Fibroblast of lung (primary cell): ENCODE measurements around the gene VKORC1L1. TPM values are rescaled to one million over a fixed set of nuclear protein-coding genes. Genes with fewer than 3 reads are reported as not detected.
"Not testable (repeated sequence)": the region's sequence is repeated elsewhere in the genome, so short reads cannot be mapped to it uniquely, and the experiment has no call there.

ENCODE experiments used
- DNase-seq, 2 donors: peaks; one replicate each; pipeline versions ENCODE4 v3.0.0 to v3.0.0-alpha.2; 2010; ENCODE audit warnings: low read depth in 2 of 2
- H2AFZ ChIP-seq: 2 replicates; pipeline ENCODE4 v1.5.1; 2012; ENCODE audit warnings: low read length, control low read depth, inconsistent platforms
- H3K27ac ChIP-seq: 2 replicates; pipeline ENCODE4 v1.5.1; 2011; ENCODE audit warnings: low read length, control low read depth; ENCODE audit not compliant: insufficient read depth
- H3K27me3 ChIP-seq: 2 replicates; pipeline ENCODE4 v1.5.1; 2011; ENCODE audit warnings: mild to moderate bottlenecking, low read length; ENCODE audit not compliant: control insufficient read depth, insufficient read depth
- H3K36me3 ChIP-seq: 2 replicates; pipeline ENCODE4 v1.5.1; 2011; ENCODE audit warnings: low read length; ENCODE audit not compliant: control insufficient read depth, insufficient read depth
- H3K4me1 ChIP-seq: 2 replicates; pipeline ENCODE4 v1.5.1; 2011; ENCODE audit warnings: low read length; ENCODE audit not compliant: control insufficient read depth, insufficient read depth; ENCODE audit errors: extremely low read depth
- H3K4me2 ChIP-seq: 2 replicates; pipeline ENCODE4 v1.5.1; 2011; ENCODE audit warnings: low read length, control low read depth; ENCODE audit not compliant: insufficient read depth; ENCODE audit errors: extremely low read depth
- H3K4me3 ChIP-seq, 4 experiments: fragments of 200-600 bp in 1 of 4; sonication (generic) in 1 of 4; replicated peaks in 1 of 4; 2 replicates each; pipeline ENCODE4 v1.5.1; 2011 to 2016; ENCODE audit warnings: low read length in 4 of 4, low read depth in 3 of 4, mild to moderate bottlenecking in 3 of 4, control low read depth in 2 of 4, inconsistent platforms in 1 of 4, mixed read lengths in 1 of 4; ENCODE audit not compliant: insufficient read depth in 1 of 4; ENCODE audit errors: control extremely low read depth in 1 of 4
- H3K79me2 ChIP-seq: 2 replicates; pipeline ENCODE4 v1.5.1; 2012; ENCODE audit warnings: mild to moderate bottlenecking, low read length, inconsistent platforms; ENCODE audit not compliant: control insufficient read depth, insufficient read depth
- H3K9ac ChIP-seq: 2 replicates; pipeline ENCODE4 v1.5.1; 2011; ENCODE audit warnings: mild to moderate bottlenecking, low read length, control low read depth; ENCODE audit not compliant: insufficient read depth
- H3K9me3 ChIP-seq: 2 replicates; pipeline ENCODE4 v1.5.1; 2012; ENCODE audit warnings: low read depth, low read length; ENCODE audit not compliant: control insufficient read depth, insufficient read depth
- H4K20me1 ChIP-seq: 2 replicates; pipeline ENCODE4 v1.5.1; 2011; ENCODE audit warnings: low read length; ENCODE audit not compliant: control insufficient read depth, insufficient read depth; ENCODE audit errors: extremely low read depth
- EZH2 ChIP-seq: IDR thresholded peaks from 2 replicates; pipeline ENCODE4 v1.5.1; 2012; ENCODE audit warnings: low read length, control low read depth, mild to moderate bottlenecking; ENCODE audit errors: missing control alignments
- polyA minus RNA-seq: library from RNA; depleted of rRNA, polyadenylated mRNA; stranded (reverse); fragments of >200 nt; gene quantifications from 2 replicates; pipeline ENCODE4 v1.2.3, GENCODE V29; 2011; ENCODE audit warnings: low replicate concordance
- polyA plus RNA-seq, 2 donors: library from polyadenylated mRNA; depleted of rRNA in 1 of 2; stranded (reverse) in 1 of 2; unstranded in 1 of 2; fragments of >200 nt; gene quantifications; 2 replicates each; pipeline ENCODE4 v1.2.1, GENCODE V29; 2011 to 2012; ENCODE audit warnings: missing spikeins in 1 of 2
- total RNA-seq: library from RNA; depleted of rRNA; stranded (reverse); fragments of >200 nt; gene quantifications from 2 replicates; pipeline ENCODE4 v1.2.1, GENCODE V29; 2014
- TF ChIP-seq, protein P1 (sequence below), 2 donors: IDR thresholded peaks in 1 of 2; conservative IDR thresholded peaks in 1 of 2; 1 replicate in 1 of 2; 2 replicates in 1 of 2; pipeline ENCODE4 v1.5.1; 2011 to 2012; ENCODE audit warnings: low read length in 2 of 2, control low read depth in 1 of 2, inconsistent platforms in 1 of 2, low read depth in 1 of 2, mild to moderate bottlenecking in 1 of 2

Gene VKORC1L1
- total RNA-seq = 11.3 and 12.7 TPM in 2 replicates
- polyA plus RNA-seq = 20.0 and 24.2 TPM in 2 replicates
- polyA plus RNA-seq (2012) = 17.6 and 21.4 TPM in 2 replicates
- 28.0 and 44.2 TPM in 2 replicates for polyA minus RNA-seq

DNA sequence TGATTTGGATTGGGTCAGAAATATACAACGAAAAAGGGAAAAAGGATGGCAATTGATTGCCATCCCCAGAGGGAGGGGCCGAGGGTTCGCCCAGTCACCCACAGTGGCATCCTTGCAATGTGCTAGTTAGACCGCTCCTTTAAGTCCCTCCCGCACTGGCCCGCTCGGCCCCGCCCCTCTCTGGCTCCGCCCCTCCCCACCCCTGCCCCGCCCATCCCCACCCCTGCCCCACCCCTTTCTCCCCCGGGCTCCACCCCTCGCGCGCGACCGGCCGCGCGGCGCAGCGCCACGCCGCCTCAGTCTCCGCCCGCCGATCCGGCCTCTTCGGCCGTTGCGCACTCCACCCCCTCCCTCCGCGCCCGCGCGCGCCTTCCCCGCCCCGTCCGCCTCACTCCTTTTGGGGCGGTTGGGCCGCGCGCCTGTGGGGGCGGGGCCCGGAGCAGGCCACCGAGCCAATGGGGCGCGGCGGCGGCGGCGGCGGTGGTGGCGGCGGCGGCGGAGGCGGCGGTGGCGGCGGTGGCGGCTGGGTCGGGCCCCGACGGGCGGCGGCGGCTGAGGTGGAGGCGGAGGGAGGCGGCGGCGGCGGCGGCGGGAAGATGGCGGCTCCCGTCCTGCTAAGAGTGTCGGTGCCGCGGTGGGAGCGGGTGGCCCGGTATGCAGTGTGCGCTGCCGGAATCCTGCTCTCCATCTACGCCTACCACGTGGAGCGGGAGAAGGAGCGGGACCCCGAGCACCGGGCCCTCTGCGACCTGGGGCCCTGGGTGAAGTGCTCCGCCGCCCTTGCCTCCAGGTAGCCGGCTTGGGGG lies at the start of gene VKORC1L1:
Gene VKORC1L1, plus strand, starts transcription at position 299 of the 806 bp plus-strand sequence. Its CDS starts 298 bp downstream, at position 597.
- H3K9ac ChIP-seq = peak within 1 kb of the TSS; percentile 60
- H2AFZ ChIP-seq = no peak within 1 kb of the TSS
- H3K4me2 ChIP-seq = peak within 1 kb of the TSS; percentile 69
- H3K4me1 ChIP-seq = no peaks in the 10 kb centered on the region
- no peaks in the 10 kb centered on the region for H3K36me3 ChIP-seq
- no peaks in the 10 kb centered on the region for H4K20me1 ChIP-seq
- H3K9me3 ChIP-seq = no peaks in the 10 kb centered on the region
- H3K27me3 ChIP-seq = no peaks in the 10 kb centered on the region
- peak within 1 kb of the TSS; percentile 66 to 75 (median 72) for H3K4me3 ChIP-seq
- peaks cover 13% of the 10 kb centered on the region for H3K79me2 ChIP-seq
- peak; percentile 88 to 90 for DNase-seq
- no peak for TF ChIP-seq EZH2
- TF ChIP-seq, protein P1, sequence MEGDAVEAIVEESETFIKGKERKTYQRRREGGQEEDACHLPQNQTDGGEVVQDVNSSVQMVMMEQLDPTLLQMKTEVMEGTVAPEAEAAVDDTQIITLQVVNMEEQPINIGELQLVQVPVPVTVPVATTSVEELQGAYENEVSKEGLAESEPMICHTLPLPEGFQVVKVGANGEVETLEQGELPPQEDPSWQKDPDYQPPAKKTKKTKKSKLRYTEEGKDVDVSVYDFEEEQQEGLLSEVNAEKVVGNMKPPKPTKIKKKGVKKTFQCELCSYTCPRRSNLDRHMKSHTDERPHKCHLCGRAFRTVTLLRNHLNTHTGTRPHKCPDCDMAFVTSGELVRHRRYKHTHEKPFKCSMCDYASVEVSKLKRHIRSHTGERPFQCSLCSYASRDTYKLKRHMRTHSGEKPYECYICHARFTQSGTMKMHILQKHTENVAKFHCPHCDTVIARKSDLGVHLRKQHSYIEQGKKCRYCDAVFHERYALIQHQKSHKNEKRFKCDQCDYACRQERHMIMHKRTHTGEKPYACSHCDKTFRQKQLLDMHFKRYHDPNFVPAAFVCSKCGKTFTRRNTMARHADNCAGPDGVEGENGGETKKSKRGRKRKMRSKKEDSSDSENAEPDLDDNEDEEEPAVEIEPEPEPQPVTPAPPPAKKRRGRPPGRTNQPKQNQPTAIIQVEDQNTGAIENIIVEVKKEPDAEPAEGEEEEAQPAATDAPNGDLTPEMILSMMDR (conservative IDR thresholded peaks at IDR 0.05 in 1 of 2, IDR thresholded peaks at IDR 0.05 in 1 of 2; ENCODE audit: low read depth in 1 of 2, low read length in 2 of 2) = no peak
- H3K27ac ChIP-seq = peak within 1 kb of the TSS; percentile 62

DNA sequence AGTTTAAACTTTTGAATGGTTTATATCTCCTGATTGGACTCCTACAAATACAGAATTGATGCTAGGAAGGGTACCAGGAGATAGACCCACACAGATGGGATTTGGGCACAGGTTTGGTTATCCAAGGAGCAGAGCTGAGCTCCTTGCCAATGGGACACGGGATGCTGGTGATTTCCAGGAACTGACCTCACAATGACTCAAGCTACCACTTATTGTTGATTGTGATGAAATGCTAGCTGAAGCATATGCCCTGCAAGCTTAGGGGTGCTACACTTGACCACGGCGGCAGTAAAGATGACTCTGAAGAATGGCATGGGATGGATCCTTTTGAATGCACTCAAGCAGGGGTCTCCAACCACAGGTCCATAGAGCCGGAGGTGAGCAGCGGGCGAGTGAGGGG lies 45.5 kb upstream of the VKORC1L1 start:
- TF ChIP-seq, protein P1 (conservative IDR thresholded peaks at IDR 0.05 in 1 of 2, IDR thresholded peaks at IDR 0.05 in 1 of 2; ENCODE audit: low read depth in 1 of 2, low read length in 2 of 2) = no peak
- TF ChIP-seq EZH2 = no peak
- H3K4me1 ChIP-seq = no peaks in the 10 kb centered on the region
- DNase-seq = peak in 1 of 2 donors; percentile 10
- H3K4me3 ChIP-seq = no peak overlapping the region
- H3K36me3 ChIP-seq = no peaks in the 10 kb centered on the region
- H3K9ac ChIP-seq = no peak overlapping the region
- H3K9me3 ChIP-seq = no peaks in the 10 kb centered on the region
- no peaks in the 10 kb centered on the region for H4K20me1 ChIP-seq
- H3K4me2 ChIP-seq = no peak overlapping the region
- H3K79me2 ChIP-seq = no peaks in the 10 kb centered on the region
- H3K27me3 ChIP-seq = no peaks in the 10 kb centered on the region
- H3K27ac ChIP-seq = no peak overlapping the region
- no peak overlapping the region for H2AFZ ChIP-seq

GRCh38 chr7:65832281-65832680 lies 40.6 kb upstream of the VKORC1L1 start:
- H3K27ac ChIP-seq = no peak overlapping the region
- no peak overlapping the region for H2AFZ ChIP-seq
- H3K36me3 ChIP-seq = no peaks in the 10 kb centered on the region
- H3K27me3 ChIP-seq = no peaks in the 10 kb centered on the region
- H3K9ac ChIP-seq = no peak overlapping the region
- no peaks in the 10 kb centered on the region for H3K9me3 ChIP-seq
- H4K20me1 ChIP-seq = no peaks in the 10 kb centered on the region
- no peaks in the 10 kb centered on the region for H3K4me1 ChIP-seq
- no peaks in the 10 kb centered on the region for H3K79me2 ChIP-seq
- TF ChIP-seq EZH2 = no peak
- TF ChIP-seq, protein P1 (conservative IDR thresholded peaks at IDR 0.05 in 1 of 2, IDR thresholded peaks at IDR 0.05 in 1 of 2; ENCODE audit: low read depth in 1 of 2, low read length in 2 of 2) = no peak
- H3K4me2 ChIP-seq = no peak overlapping the region
- H3K4me3 ChIP-seq = no peak overlapping the region
- peak; percentile 45 to 58 for DNase-seq

DNA sequence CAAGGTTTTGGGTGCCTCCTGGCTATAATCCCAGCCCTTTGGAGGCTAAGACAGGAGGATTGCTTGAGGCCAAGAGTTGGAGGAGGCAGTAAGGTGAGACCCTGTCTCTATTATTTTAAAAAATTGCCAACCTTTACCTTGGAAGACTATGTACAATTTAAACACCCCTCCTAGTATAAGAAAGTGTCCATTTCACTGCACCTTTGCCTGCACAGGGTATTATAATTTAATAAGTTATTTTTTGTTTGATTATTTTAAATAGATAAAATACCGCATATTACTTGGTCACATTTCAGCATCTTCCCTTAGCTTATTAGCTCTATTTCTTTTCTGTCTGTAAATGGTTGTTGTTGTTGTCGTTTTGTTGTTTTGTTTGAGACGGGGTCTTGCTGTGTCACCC lies 36.2 kb upstream of the VKORC1L1 start:
- H3K27me3 ChIP-seq, H2AFZ ChIP-seq, H3K4me1 ChIP-seq, H3K36me3 ChIP-seq, DNase-seq, H3K27ac ChIP-seq, H3K4me2 ChIP-seq, H3K79me2 ChIP-seq, H3K9me3 ChIP-seq, H4K20me1 ChIP-seq, H3K9ac ChIP-seq, H3K4me3 ChIP-seq: not testable (repeated sequence)
